Measurements from ENCODE around the gene PLCE1.

DNA sequence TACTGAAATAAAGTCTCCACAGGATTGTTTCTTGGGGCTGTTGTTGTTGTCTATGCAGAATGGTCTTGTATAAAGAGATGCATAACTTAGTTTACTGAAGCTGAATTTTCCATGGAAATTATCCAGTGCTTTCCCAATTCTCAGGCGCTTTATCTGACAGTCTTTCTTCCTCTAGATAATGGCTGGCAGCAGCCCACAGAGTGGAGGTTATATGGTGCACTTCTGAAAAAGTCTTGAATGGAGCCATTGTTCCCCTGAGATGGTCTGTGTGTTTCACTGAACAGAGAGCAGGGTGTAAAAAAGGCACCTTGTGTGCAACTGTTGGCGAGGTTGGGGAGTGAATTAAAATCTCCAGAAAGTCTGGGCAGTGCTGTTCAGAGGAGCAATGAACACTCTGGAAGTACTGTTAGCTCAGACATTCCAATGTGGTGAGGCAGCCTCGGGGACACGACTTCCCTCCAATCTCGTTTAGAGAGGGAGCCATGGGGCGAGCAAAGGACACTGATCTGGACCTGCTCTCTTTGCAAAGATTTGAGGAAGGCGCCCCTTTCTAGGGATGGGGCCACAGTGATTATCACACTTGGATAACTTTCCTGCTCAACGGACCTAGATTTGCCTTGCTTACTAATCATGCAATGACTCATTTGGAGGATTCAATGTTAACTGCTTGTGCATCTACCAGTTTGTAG is 2.0 kb upstream of the PLCE1 start:
- TF ChIP-seq CTCF (IDR thresholded peaks at IDR 0.05; ENCODE audit: insufficient read depth, low read depth, low read length) (no peak), EZH2 (IDR thresholded peaks at IDR 0.05; ENCODE audit: insufficient read depth, low read length) (no peak)
